ENCODE data around the gene ETNK2. TPM values are rescaled to one million over a fixed set of nuclear protein-coding genes. Genes with fewer than 3 reads are reported as not detected.

The ETNK2 gene
- total and polyA plus RNA-seq, 2 of the 8 experiments (the other 6 are each of a cell fraction or from before 2014, with no cell fraction given): 20.1 to 26.7 TPM

- TF ChIP-seq POLR2AphosphoS5 (IDR thresholded peaks at IDR 0.05; ENCODE audit: low read depth, low read length): peak; percentile 58; the same call in 1 of the 2 replicates
- no peak for TF ChIP-seq RFX5 (IDR thresholded peaks at IDR 0.05; ENCODE audit: borderline replicate concordance, low read depth, low read length)
- CTCF ChIA-PET (ENCODE audit: partially characterized antibody): interaction anchor here (1.0 to 11.3 kb wide), 10 partner anchors 12 to 256 kb away, joined by 3 to 261 read pairs (median 8); partner anchors contain the start of gene SOX13
- 0 out of 4 replicates have a peak, but pooled peaks cover 0 to 5% of the 10 kb centered on the region in 2 experiments for H3K79me2 ChIP-seq (ENCODE audit: control insufficient read depth in 1 of 2, insufficient read depth in 2 of 2, low read length in 2 of 2)
- no peak overlapping the region for H2BK15ac ChIP-seq (ENCODE audit: low read length)
- H3K56ac ChIP-seq (replicated peaks; ENCODE audit: insufficient read length, low read depth, low read length): no peak overlapping the region
- H3K27ac ChIP-seq (ENCODE audit: low read depth, low read length): no peak overlapping the region
- H3K4me2 ChIP-seq (ENCODE audit: insufficient read depth in 1 of 2, low read depth in 2 of 2, low read length in 2 of 2): no peak overlapping the region
- H2AFZ ChIP-seq (ENCODE audit: low read length): no peak overlapping the region
- peaks cover 8 to 19% of the 10 kb centered on the region in 2 experiments for H4K20me1 ChIP-seq (replicated peaks in 1 of 2; ENCODE audit: control insufficient read depth in 1 of 2, insufficient read depth in 2 of 2, low read length in 2 of 2)
- H3K4ac ChIP-seq (replicated peaks; ENCODE audit: insufficient read length, low read depth, low read length): no peak overlapping the region
- peak overlapping the region; percentile 55; the same call in 1 of the 2 replicates for H2AK5ac ChIP-seq (ENCODE audit: low read depth, low read length)
- H3K14ac ChIP-seq (ENCODE audit: insufficient read length): no peak overlapping the region
- no peak overlapping the region; the same call in 1 of the 2 replicates for H4K8ac ChIP-seq (ENCODE audit: extremely low read depth, insufficient read depth, low read length)
- H2BK20ac ChIP-seq (ENCODE audit: low read length): no peak overlapping the region
- DNase-seq (ENCODE audit: low read depth in 1 of 2, low spot score in 2 of 2) (no peak), FAIRE-seq (no peak)
- WGBS, 2 experiments (ENCODE audit: extremely low coverage in 1 of 2, insufficient coverage in 1 of 2, insufficient read length in 1 of 2, insufficient replicate concordance in 2 of 2, low coverage in 1 of 2, low lambda C conversion rate in 2 of 2, missing lambda C conversion rate in 1 of 2): 91% methylated on average over 18 of the region's 18 CpGs; no CpG with 5 or more reads in 1 of the 2 experiments
- H3K23me2 ChIP-seq (ENCODE audit: low read depth, low read length): no peaks in the 10 kb centered on the region
- no peak overlapping the region for H2BK120ac ChIP-seq (replicated peaks; ENCODE audit: low read depth, low read length)
- H3K4me1 ChIP-seq (replicated peaks in 1 of 4; ENCODE audit: control insufficient read depth in 3 of 4, insufficient read depth in 4 of 4, low read length in 3 of 4): peaks cover 4 to 28% (median 8%) of the 10 kb centered on the region in 4 experiments
- no peak overlapping the region for H4K91ac ChIP-seq (replicated peaks; ENCODE audit: insufficient read length, low read length)
- no peaks in the 10 kb centered on the region for H3K27me3 ChIP-seq (replicated peaks in 1 of 4; ENCODE audit: control insufficient read depth in 3 of 4, extremely low read depth in 1 of 4, insufficient read depth in 3 of 4, low read length in 3 of 4)
- no peak overlapping the region for H3K18ac ChIP-seq (ENCODE audit: extremely low read depth, low read length)
- H3K9ac ChIP-seq (replicated peaks in 1 of 4; ENCODE audit: extremely low read depth in 1 of 4, low read depth in 3 of 4, low read length in 3 of 4): no peak overlapping the region
- H3K9me3 ChIP-seq (ENCODE audit: insufficient read depth in 2 of 2, low read depth in 1 of 2, low read length in 1 of 2): no peaks in the 10 kb centered on the region
- H3K23ac ChIP-seq (ENCODE audit: insufficient read length): no peak overlapping the region
- no peak overlapping the region for H3K4me3 ChIP-seq (ENCODE audit: extremely low read depth in 1 of 4, insufficient read depth in 2 of 4, low read depth in 3 of 4, low read length in 4 of 4)
- POLR2A ChIA-PET (ENCODE audit: partially characterized antibody): interaction anchor here (1.1 to 13.3 kb wide), 6 partner anchors 9 to 258 kb away, joined by 3 to 174 read pairs (median 4); partner anchors contain the start of gene SNRPE
- H3K79me1 ChIP-seq (ENCODE audit: low read depth, low read length): peaks cover 4% of the 10 kb centered on the region; the same call in 1 of the 2 replicates
- H3K36me3 ChIP-seq (ENCODE audit: control insufficient read depth in 2 of 4, insufficient read depth in 4 of 4, low read length in 3 of 4): peaks cover 8 to 54% (median 45%) of the 10 kb centered on the region in 4 experiments
- H2BK5ac ChIP-seq (ENCODE audit: low read depth, low read length): no peak overlapping the region; the same call in 1 of the 2 replicates
- no peak overlapping the region for H2BK12ac ChIP-seq (ENCODE audit: low read depth, low read length)
- H4K5ac ChIP-seq (ENCODE audit: insufficient read length, low read depth, low read length): no peak overlapping the region
These were observed 26.0 kb downstream of the ETNK2 start for GRCh38 chr1:204125759-204126351.
